G401.6 (cell line): Measurements from ENCODE around the gene ATP2B2.

Source experiments
- FAIRE-seq: peaks from 2 replicates; lab custom pipeline; 2012; peaks lifted over from hg19 to GRCh38; lab: Jason Lieb, UNC

Gene ATP2B2

DNA sequence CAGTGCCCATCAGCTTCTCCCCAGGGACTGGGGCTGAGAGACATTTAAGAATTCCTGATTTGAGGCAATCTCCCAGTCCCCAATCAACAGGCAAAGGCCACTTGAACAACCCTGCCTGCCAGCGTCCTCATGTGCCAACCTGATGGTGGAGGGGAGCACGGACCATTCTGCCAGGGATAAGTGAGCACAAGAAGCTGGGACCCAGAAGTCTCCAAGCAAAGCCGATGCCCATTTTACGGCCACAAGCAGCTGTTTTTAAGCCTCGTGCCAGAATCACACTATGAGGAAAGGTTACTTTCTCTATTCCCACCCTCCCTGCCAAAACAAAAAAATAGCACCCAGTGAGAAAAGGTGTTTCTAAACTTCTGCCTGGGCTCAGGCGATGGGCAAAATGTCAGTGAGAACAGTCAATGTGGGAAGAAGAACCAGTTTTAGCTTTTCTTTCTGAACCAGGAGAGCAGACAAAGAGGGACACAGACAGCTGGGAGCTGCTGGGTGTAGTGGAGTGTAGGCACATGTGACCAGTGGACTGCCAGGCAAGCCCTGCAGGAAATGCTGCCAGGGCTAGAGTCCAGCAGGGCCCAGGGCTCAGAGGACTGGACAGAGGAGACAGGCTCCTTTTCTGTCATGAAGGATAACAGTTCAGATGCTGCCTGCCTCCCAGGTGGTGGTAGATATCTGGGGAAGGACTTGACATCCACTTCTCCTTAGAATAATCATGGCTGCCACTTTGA lies 57.7 kb downstream of the ATP2B2 start:
- no peak for FAIRE-seq

DNA sequence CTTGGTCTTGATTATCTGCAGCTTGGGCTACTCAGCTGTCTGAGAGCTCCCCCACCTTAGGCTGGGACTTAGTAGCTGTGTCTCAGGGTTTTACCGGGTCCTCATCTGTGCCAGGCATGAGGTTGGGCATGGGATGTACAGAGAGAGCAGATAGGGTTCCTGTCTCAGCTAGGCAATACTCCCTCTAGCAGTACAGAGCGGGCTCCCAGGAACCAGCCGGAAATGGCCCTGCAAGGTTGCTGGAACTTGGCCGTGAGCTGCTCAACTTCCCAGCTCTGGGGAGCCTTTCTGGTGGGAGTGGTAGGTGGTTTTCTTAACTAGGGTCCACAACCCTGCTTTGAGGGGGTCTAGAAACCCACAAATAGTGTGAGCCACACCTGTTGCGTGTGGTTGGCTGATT lies 58.3 kb downstream of the ATP2B2 start:
- no peak for FAIRE-seq

DNA sequence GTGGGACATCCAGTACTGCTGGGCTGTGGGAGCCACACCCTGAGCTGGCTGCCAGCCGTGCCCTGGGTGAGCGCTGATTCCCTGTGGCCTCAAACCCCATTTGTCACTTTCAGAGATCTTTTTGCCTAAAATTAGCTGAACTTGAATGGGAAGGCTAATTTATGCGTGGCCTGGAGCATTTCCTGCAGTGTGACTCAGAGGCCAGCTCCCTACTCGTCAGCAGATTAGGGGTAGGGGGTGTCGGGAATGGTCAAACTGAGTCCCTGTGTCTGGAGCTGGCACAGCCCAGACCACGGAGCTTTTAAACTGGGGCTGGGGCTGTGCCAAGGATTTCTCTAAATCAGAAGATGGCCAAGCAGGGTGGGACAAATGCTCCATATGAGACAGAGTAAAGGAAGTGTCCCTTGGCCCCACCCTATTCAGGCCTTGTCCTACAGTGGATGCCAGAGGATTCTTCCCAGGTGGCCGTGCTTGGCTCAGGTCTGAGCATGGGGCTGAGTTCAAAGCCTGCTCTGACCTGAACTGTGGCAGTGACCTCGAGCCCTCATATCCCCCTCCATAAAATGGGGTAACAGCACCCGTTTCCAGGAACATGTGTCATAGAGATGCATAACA lies 59.7 kb downstream of the ATP2B2 start:
- no peak for FAIRE-seq

DNA sequence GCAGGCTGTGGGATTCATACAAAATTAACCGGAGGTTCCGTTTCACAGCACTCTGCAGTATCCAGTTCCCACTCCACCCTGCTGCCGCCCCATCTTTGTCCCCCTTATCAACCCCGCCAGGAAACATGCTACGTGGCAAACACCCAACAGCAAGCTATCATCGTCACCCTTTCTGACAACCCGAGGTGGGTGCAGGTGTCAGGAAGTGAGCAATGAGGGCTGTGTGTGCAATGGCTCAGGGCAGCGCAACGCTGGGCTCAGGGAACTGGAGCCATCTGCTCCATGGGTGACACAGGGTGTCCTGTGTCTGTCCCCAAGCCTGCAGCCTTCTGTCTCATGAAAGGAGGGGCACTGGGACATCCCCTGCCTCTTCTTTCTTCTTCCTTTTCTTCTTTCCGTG lies 60.9 kb downstream of the ATP2B2 start:
- no peak for FAIRE-seq

DNA sequence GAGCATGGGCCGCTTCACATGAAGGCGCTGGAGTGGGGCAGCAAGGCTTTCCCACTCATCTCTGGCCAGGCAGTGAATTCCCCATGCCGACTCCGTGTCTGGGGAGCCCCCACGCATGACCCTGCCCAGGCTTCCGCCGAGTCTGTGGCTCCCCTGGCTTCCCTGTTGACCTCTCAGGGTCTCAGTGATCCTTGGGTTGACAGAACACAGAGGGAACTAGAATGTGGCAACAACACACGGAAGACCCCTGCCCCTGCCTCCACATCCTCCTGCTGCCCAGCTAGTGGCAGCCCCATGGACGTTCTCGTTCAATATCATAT lies 61.3 kb downstream of the ATP2B2 start:
- FAIRE-seq: no peak

DNA sequence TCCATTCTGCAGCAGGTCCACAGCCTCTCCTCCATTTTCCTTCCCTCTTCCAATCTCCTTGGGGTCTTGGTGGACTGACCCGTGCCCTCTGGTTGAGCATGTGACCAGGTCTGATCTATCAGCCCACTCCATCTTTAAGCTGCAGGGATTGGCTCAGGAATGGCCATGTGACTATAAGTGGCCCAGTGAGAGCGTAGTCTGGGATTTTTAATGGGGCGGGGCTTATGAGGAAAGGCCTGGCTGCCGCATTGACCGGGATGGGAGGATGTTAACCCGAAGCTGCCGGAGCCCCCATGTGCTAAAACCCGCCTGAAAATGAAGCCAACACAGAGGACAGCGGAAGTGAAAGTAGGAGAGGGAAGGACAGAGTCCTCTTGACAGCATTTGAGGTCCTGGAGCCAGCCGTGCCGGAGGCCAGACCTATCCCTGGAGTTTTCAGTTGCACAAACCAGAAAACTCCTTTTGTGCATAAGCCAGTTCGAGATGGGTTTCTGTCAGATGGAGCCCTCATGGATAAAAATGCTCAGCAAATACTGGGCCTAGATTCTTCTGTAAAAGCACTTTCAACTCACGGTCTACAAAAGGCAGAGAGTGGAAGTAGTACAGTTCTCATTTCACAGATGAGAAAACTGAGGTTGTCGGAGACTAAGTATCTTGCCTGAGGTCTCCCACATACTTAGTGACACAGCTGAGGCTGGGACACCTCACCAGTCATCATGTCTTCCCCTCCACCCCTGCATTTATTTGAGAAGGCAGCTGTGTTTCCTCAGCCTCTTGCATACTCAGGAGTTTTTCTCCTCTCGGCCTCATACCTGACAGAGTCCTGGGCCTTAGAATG lies 61.9 kb downstream of the ATP2B2 start:
- FAIRE-seq: no peak

DNA sequence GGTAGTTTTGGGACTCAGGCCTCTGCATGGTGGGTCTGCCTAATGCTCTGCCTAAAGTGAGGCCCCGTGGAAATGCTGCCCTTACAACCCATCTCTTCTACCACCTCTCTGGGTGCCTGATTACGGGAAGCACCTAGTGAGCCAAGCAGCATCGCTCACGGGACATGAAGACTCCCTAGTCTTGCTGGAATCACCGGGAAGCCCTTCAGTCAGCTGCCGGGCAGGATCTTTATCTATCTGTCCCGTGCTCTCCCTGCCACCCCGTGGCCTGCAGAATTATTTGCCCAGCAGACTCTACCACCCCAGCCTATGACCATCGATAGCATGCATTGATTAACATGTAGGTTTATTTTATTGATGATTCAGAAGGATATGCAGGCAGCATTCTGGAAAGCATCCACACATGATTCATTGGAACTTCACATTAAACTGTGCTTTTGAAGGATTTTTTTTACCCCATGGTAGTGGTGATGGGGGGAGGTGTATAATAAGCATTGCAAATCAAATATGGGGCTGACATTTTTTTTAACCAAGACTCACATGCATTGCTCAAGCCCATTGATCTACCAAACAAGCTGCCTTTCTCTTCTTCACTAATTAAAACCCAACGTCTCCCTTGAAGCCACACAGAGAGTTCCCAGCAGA lies 63.1 kb downstream of the ATP2B2 start:
- FAIRE-seq: no peak

DNA sequence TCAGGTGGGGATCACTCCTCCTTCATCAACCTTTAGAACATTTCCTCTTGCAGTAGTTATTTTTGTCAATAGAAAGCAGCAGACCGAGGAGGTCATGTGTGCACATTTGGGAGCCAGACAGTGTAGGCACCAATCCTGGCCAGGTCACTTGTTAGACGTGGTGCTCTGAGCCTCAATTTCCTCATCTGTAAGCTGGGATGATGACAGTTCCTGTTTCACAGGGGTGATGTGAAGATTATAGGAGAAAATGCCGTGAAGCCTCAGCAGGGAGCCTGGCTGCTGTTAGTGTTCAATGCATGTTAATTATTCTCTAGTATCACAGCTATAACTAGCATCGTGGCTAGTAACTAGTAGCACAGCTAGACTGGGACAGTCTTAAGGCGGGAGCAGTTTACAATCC lies 64.7 kb downstream of the ATP2B2 start:
- FAIRE-seq: no peak

DNA sequence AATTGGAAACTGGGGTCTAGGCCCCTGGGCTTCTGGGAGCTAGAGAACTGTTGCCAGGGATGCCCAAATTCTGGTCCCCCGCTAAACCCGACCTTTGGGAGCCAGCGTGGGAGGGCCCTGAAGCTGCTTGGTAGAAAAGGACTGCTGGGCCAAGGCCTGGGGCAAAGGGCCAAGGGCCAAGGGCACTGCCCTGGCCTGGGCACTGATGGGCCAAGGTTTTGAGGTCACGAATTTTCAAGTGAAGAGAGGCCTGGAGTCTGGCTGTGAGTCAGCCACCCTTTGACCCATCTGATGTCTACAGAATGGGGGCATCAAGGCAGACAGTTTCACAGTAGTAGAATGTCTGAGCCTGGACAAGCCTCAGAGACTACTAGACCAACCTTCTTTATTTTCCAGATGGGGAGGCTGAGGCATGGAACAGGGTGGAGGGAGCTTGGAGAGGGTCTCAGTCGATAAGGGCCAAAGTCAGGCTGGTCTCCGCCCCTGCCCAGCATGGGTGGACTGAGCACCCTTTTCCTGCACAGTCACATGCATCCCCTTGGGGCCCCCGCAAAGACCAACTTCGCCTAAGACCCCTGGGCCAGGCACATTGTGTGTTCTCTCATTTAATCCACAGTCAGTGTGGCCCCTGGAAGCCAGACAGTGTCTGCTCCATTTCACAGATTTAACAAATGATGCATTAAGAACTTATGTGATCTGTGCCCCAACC lies 66.3 kb downstream of the ATP2B2 start:
- FAIRE-seq: no peak

DNA sequence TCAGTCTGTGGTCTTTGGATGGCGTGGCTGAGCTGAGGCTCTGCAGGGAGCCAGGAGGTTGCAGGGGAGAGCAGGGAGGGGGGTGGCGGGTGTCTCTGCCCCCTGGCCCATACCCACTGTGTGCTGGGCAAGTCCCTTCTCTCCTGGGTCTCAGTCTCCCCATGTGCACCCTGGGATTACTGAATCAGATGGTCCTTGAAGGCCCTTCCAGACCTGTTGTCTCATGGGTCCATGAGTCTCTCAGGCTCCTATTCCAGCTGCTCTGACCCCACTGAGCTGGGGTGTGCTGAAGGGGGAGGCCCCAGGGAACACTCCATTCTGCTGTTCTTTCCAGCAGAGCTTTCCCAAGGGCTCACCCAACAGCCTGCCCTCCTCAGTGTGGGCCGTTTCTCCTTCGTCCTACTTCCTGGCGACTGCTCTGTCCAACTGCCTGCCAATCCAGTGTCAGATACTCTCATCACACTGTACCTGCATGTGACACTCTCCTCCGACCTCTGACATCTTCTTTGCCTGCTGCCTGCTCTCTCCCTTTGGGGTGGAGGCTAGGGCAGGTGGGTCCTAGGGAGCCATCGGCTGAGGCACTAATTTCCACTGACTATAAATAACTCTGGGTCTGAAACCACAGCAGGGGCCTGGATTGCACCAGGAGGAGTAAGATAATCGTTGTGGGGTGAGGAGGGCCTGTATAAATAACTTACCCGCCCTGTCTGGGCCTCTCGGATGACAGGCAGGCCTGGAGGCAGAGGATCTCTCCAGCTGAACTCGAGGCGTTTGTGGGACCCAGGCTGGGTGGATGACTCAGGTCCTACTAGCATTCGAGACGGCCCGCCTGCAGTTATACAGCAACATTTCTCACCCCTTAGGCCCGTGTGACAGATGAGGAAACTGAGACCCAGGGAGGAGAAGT lies 67.1 kb downstream of the ATP2B2 start:
- no peak for FAIRE-seq

DNA sequence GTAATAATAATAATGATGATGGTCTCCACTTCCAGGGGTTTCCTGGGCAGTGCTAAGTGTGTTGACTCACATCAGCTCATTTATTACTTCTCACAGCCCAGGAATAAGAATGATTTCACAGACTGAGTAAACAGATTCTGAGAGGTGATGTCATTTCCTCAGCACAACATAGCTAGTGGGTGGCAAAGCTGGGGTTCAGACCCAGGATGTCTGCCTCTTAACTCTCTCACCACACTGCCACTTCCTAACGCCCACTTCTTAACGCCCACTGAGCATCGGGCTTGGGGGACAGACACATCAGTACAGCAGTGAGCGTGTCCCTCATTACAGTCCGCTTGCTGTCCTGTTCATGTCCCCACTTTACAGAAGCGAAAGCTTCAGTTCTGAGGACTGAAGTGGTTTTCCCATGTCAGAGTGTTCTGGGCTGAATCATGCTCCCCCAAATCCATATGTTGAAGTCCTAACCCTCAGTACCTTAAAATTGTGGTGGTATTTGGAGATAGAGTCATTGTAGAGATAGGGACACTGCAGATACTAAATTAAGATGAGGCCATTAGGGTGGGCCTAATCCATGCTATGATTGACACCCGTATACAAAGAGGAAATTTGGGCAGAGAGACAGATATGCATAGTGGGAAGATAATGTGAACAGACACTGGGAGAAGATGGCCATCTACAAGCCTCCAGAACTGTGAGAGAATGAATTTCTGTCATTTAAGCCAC lies 68.0 kb downstream of the ATP2B2 start:
- FAIRE-seq: no peak

DNA sequence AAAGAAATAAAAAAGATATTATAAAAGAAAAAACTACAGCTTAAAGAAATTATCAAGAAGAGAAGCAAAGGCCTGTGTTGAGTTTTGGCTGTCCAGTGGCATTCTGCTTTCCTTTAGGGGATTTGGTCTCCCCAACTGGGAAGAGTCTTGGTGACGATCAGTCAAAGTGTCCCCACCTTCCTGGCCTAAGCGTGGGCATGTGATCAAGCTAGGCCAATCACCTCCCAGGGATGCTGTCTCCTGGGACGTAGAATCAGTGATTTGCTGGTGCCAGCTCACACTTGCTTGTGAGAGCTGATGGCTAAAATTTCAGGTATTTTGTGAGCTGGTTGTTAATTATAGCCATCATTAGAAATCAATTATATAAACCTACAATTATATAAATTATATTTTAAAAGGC lies 69.5 kb downstream of the ATP2B2 start:
- no peak for FAIRE-seq

DNA sequence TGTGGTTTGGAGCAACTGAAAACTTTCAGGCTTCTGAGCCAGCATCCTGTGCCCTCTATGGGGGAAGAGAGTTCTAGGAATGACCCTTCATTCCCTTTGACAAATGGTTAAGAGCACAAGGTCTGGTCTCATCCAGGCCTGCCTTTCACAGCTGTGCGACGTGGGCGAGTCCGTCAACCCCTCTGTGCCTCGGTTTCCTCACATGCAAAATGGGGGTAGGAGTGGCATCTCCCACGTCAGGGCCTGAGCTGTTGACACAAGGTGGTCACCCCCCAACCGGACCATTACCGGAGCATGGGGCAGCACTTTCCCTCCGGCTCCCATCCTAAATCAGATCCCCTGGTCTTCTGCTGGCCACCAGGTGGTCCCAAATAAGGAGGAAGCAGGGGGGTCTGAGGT lies 70.4 kb downstream of the ATP2B2 start:
- no peak for FAIRE-seq

DNA sequence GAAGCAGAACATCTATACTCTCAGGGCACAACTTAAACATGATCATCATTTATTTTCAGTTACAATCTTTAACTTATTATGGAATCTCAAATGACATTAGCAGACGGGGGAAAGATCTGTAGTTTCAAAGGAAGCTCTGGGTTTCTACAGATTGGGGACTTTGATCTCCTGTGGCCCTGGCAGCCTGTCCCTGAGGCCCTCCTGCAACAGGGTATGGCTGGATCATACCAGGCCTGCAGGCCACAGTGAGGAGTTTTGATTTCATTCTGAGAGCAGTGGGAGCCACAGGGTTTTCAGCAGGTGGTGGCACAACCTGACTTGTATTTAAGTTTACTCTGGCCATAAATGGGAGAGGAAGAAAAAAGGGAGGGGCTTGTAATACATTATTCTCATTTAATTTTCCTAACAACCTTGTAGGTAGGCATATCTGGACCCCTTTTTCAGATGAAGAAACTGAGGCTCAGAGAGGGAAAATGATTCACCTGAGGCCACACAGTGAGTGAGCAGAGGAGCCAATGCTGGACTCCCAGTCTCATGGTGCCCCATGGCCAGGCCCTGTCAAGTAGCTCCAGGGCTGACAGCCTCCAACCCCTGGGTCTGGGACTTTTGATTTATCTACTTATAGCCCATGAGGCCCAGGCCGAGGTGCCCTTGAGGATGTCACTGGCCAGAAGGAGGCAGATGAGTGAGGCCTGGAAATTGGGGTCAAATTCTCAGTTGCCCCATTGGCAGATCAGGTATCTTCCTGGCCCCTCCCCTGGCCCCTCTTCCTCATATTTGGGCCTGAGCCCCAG lies 71.0 kb downstream of the ATP2B2 start:
- no peak for FAIRE-seq

DNA sequence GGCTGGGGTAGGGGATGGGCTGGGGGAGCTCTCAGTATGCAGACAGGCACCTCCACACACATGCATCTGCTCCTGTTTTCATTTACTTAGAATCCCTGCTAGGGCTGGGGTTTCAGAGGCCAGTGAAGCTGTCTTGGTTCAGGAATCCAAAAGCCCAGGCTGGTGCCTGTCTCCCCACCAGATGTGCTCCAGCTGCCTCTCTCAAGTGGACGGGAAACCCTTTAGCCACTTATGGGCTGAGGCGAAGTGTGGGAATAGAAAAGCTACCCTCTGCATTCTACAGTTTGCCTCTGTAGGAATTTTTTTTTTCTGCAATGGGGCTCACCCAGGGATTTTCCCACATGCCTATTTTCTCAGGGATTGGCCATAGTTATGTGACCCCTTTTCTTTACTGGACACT lies 72.5 kb downstream of the ATP2B2 start:
- FAIRE-seq: no peak

DNA sequence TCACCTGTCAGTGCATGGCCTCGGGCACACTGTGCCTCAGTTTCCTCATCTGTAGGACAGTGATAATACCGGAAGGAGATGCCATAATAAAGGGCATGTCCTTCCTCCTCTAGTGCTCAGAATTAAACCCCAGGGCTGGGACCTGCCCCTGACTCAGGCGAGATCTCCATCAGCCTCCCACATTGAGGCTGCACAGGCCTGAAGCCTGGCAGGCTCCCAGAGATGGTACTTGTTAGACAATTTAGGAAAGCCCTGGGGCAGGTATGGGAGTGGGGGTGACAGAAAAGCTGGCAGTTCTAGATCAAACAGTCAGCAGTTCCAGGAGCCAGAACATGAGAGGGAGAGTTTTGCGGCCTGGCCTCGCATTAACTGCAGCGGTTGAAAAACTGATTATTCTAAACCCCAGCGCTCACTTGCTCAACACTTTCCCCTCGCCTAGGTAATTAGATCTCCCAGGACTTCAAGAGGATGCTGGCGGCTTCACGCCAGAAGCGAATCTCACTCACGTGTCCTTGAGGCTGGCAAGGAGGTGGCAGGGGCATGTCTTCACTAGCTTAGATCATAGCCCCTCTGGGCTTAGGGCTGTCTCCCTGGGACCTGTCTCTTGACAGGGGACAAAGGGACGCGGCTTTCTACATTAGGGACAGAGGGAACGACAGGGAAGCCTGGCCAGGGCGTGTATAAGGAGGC lies 73.1 kb downstream of the ATP2B2 start:
- no peak for FAIRE-seq

DNA sequence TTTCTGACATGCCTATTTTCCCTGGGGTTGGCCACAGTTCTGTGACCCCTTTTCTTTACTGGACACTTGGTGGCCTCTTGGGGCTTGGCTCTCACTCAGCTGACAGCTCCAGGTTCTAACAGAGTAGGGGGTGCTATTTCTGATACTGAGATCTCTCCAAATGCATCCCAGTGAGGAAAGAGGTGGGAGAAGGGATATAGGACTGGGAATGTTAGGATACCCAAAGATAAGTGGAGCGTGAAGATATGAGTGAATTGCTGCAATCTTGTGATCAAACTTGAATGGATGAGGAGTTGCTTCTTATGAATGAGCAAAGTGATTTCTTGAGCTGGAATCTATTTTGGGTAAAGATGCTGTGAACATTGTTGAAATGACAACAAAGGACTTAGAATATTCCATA lies 74.6 kb downstream of the ATP2B2 start:
- no peak for FAIRE-seq

DNA sequence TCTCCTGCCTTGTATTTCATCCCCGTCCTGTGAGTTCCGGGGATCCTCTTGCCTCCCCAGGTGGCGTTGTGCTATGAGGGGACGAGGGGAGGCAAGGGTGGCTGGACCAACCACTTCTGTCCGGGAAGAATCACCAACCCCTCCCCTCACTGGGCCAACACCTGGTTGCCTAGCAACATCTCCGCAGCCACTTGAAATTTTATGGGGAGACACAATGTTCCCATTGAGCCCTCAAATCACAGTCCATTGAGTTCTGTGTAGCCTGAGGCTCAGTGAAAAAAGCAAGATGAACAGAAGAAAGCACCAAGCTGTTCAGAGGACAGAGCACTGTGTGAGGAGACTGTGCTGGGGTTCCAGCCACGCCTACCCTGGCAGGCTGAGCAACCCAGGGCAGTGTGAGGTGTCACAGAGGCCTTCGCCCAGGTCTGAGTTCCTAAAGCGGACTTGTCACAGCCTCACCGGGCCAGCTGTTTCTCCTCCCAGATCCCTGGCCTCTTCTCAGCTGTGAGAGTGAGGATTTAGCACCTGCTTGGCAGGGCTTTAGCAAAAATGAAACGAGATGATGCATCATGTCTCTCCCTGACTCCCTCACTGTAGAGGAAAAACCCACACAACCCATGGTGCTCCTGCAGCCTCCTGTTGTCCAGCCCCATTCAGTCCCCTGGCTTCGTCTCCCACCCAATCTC lies 76.8 kb downstream of the ATP2B2 start:
- FAIRE-seq: no peak
